NCI-H187 (cell line): ENCODE results near the gene AADACL3.

ENCODE experiments used
- DNase-seq, 2 experiments: peaks; one replicate each; lab custom pipeline; 2025; lab: John Stamatoyannopoulos, UW

Gene AADACL3

GRCh38 chr1:12769031-12769430, 53.1 kb downstream of the AADACL3 start:
- DNase-seq, result no peak

GRCh38 chr1:12769976-12770505, 54.1 kb downstream of the AADACL3 start:
- no peak for DNase-seq

GRCh38 chr1:12770620-12771019, 54.7 kb downstream of the AADACL3 start:
- no peak for DNase-seq

GRCh38 chr1:12771186-12771585, 55.3 kb downstream of the AADACL3 start:
- DNase-seq, result no peak

GRCh38 chr1:12772520-12772919, 56.6 kb downstream of the AADACL3 start:
- no peak for DNase-seq

- no peak for DNase-seq
Observed at GRCh38 chr1:12773438-12773837, 57.5 kb downstream of the AADACL3 start, which contains the start of gene PRAMEF12. PRAMEF12 (plus strand) TSS chr1:12773738; CDS start chr1:12774868, 1,130 bp downstream.

- DNase-seq, result no peak
Observed at GRCh38 chr1:12774801-12775345, 59.0 kb downstream of the AADACL3 start.

GRCh38 chr1:12775443-12775842, 59.5 kb downstream of the AADACL3 start:
- no peak for DNase-seq

- DNase-seq, result no peak
Observed at GRCh38 chr1:12776801-12777557, 61.1 kb downstream of the AADACL3 start.
